WTC11 (cell line): Measurements from ENCODE around the gene PNPLA4. TPM values are rescaled to one million over a fixed set of nuclear protein-coding genes. Genes with fewer than 3 reads are reported as not detected.

Experiments
- ATAC-seq: fragments of 200-7000 bp; cut with Tn5 transposase; 2 replicates; pipeline ENCODE4 v1.10.0; 2021; ENCODE audit warnings: mild to moderate bottlenecking, moderate library complexity
- CTCF ChIA-PET: fragments of 300-600 bp; sonication (Branson Sonifier 250); formaldehyde crosslinking; loops from one replicate; lab custom pipeline; 2021; ENCODE audit warnings: antibody characterized with exemption; lab: Charles Lee
- POLR2A ChIA-PET: fragments of 350-600 bp; sonication (Branson Sonifier 250); formaldehyde crosslinking; loops from one replicate; lab custom pipeline; 2021; ENCODE audit warnings: antibody characterized with exemption; lab: Charles Lee
- DNase-seq: peaks from one replicate; pipeline ENCODE4 v3.0.0; 2021; ENCODE audit warnings: low spot score
- H3K27ac Mint-ChIP-seq: 2 replicates; pipeline ENCODE4 v1.8.0; 2021; ENCODE audit warnings: mixed read lengths
- H3K27me3 Mint-ChIP-seq: 2 replicates; pipeline ENCODE4 v1.8.0; 2021; ENCODE audit warnings: low read depth, mild to moderate bottlenecking, moderate library complexity, mixed read lengths
- H3K36me3 Mint-ChIP-seq: 2 replicates; pipeline ENCODE4 v1.8.0; 2021; ENCODE audit warnings: mixed read lengths
- H3K4me1 Mint-ChIP-seq: 2 replicates; pipeline ENCODE4 v1.8.0; 2022; ENCODE audit warnings: mixed read lengths
- H3K4me3 Mint-ChIP-seq: 2 replicates; pipeline ENCODE4 v1.8.0; 2021; ENCODE audit warnings: mild to moderate bottlenecking, moderate library complexity, mixed read lengths
- H3K9me3 Mint-ChIP-seq: 2 replicates; pipeline ENCODE4 v1.8.0; 2021; ENCODE audit warnings: mixed read lengths
- CREB1 ChIP-seq: sonication (generic); formaldehyde crosslinking; IDR thresholded peaks from 2 replicates; pipeline ENCODE4 v1.8.0; 2023; ENCODE audit warnings: mild to moderate bottlenecking, missing genetic modification reagents
- CREM ChIP-seq: sonication (generic); formaldehyde crosslinking; IDR thresholded peaks from 2 replicates; pipeline ENCODE4 v1.8.1; 2022; ENCODE audit warnings: mild to moderate bottlenecking, missing genetic modification reagents, moderate library complexity
- GTF2I ChIP-seq: fragments of 250-450 bp; sonication (Bioruptor Pico); conservative IDR thresholded peaks from 2 replicates; pipeline ENCODE4 v1.4.0; 2021; ENCODE audit warnings: mild to moderate bottlenecking
- KAT7 ChIP-seq: sonication (generic); formaldehyde crosslinking; IDR thresholded peaks from 2 replicates; pipeline ENCODE4 v1.8.1; 2023; ENCODE audit warnings: missing genetic modification reagents, mild to moderate bottlenecking, borderline replicate concordance
- NFE2L1 ChIP-seq: sonication (generic); formaldehyde crosslinking; IDR thresholded peaks from 2 replicates; pipeline ENCODE4 v1.8.1; 2023; ENCODE audit warnings: missing genetic modification reagents
- RORB ChIP-seq: fragments of 250-450 bp; sonication (Bioruptor Pico); IDR thresholded peaks from 2 replicates; pipeline ENCODE4 v1.9.0; 2021; ENCODE audit warnings: mild to moderate bottlenecking
- TCF7 ChIP-seq: sonication (generic); formaldehyde crosslinking; IDR thresholded peaks from 2 replicates; pipeline ENCODE4 v1.8.0; 2022; ENCODE audit warnings: mild to moderate bottlenecking, low read depth, missing genetic modification reagents, moderate library complexity
- TEAD4 ChIP-seq: sonication (generic); formaldehyde crosslinking; IDR thresholded peaks from 2 replicates; pipeline ENCODE4 v1.8.0; 2022; ENCODE audit warnings: mild to moderate bottlenecking, missing genetic modification reagents
- ZNF396 ChIP-seq: fragments of 250-450 bp; sonication (Bioruptor Pico); IDR thresholded peaks from 2 replicates; pipeline ENCODE4 v1.8.0; 2021; ENCODE audit warnings: mild to moderate bottlenecking, moderate library complexity, borderline replicate concordance
- total RNA-seq: library from RNA; stranded (reverse); gene quantifications from 3 replicates; pipeline ENCODE4 v1.2.3, GENCODE V29; 2021
- TF ChIP-seq, protein P1 (sequence below): sonication (generic); formaldehyde crosslinking; IDR thresholded peaks from 2 replicates; pipeline ENCODE4 v1.8.0; 2023; ENCODE audit warnings: missing genetic modification reagents, mild to moderate bottlenecking, borderline replicate concordance
- TF ChIP-seq, protein P2 (sequence below): fragments of 250-450 bp; sonication (Bioruptor Pico); IDR thresholded peaks from 2 replicates; pipeline ENCODE4 v1.9.0; 2021; ENCODE audit warnings: mild to moderate bottlenecking
- TF ChIP-seq, protein P3 (sequence below): sonication (generic); formaldehyde crosslinking; IDR thresholded peaks from 2 replicates; pipeline ENCODE4 v1.8.0; 2022; ENCODE audit warnings: mild to moderate bottlenecking, missing genetic modification reagents
- TF ChIP-seq, protein P4 (sequence below): sonication (generic); formaldehyde crosslinking; IDR thresholded peaks from 2 replicates; pipeline ENCODE4 v1.8.0; 2022; ENCODE audit warnings: mild to moderate bottlenecking, missing genetic modification reagents
- TF ChIP-seq, protein P5 (sequence below): sonication (generic); formaldehyde crosslinking; IDR thresholded peaks from 2 replicates; pipeline ENCODE4 v1.8.0; 2022; ENCODE audit warnings: mild to moderate bottlenecking, missing genetic modification reagents
- TF ChIP-seq, protein P6 (sequence below): sonication (generic); formaldehyde crosslinking; IDR thresholded peaks from 2 replicates; pipeline ENCODE4 v1.8.1; 2023; ENCODE audit warnings: mild to moderate bottlenecking, missing genetic modification reagents, borderline replicate concordance
- TF ChIP-seq, protein P7 (sequence below): sonication (generic); formaldehyde crosslinking; IDR thresholded peaks from 2 replicates; pipeline ENCODE4 v1.8.1; 2023; ENCODE audit warnings: mild to moderate bottlenecking, missing genetic modification reagents

PNPLA4 gene
- total RNA-seq, 1 experiment from 2014 or later: 11.7 TPM

DNA sequence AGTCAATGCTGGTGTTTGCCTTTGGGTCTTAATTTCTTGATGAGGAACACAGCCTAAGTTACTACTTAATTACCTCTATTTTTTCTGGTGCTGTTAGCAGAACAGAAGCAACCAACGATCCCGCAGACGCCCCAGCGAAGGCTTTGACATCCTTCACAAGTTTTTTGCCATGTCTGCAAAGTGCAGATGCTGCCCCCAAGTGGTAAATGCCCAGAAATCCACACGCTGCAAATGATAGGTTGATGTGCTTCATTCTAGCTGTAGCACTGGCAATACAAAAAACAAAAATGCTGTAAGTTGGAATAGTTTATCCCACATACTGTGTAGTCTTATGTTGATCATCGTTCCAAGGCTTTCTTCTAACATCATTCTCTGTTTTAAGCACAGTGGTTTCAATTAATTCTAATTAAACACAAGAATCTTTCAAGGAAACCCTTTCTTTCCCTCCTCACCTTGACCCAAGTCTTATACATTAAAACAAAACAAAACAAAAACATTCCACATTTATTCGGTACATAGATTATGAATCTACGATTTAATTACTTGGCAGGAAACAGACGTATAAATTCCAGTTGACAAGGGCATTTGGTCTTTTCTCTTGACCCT is 1.2 kb downstream of the PNPLA4 start (continued):
- TF ChIP-seq, protein P1, sequence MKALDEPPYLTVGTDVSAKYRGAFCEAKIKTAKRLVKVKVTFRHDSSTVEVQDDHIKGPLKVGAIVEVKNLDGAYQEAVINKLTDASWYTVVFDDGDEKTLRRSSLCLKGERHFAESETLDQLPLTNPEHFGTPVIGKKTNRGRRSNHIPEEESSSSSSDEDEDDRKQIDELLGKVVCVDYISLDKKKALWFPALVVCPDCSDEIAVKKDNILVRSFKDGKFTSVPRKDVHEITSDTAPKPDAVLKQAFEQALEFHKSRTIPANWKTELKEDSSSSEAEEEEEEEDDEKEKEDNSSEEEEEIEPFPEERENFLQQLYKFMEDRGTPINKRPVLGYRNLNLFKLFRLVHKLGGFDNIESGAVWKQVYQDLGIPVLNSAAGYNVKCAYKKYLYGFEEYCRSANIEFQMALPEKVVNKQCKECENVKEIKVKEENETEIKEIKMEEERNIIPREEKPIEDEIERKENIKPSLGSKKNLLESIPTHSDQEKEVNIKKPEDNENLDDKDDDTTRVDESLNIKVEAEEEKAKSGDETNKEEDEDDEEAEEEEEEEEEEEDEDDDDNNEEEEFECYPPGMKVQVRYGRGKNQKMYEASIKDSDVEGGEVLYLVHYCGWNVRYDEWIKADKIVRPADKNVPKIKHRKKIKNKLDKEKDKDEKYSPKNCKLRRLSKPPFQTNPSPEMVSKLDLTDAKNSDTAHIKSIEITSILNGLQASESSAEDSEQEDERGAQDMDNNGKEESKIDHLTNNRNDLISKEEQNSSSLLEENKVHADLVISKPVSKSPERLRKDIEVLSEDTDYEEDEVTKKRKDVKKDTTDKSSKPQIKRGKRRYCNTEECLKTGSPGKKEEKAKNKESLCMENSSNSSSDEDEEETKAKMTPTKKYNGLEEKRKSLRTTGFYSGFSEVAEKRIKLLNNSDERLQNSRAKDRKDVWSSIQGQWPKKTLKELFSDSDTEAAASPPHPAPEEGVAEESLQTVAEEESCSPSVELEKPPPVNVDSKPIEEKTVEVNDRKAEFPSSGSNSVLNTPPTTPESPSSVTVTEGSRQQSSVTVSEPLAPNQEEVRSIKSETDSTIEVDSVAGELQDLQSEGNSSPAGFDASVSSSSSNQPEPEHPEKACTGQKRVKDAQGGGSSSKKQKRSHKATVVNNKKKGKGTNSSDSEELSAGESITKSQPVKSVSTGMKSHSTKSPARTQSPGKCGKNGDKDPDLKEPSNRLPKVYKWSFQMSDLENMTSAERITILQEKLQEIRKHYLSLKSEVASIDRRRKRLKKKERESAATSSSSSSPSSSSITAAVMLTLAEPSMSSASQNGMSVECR (CRISPR knock-in tag): no peak
- TF ChIP-seq TCF7 (CRISPR knock-in tag) (no peak), RORB (CRISPR knock-in tag) (no peak), TEAD4 (no peak)
- TF ChIP-seq, protein P2, sequence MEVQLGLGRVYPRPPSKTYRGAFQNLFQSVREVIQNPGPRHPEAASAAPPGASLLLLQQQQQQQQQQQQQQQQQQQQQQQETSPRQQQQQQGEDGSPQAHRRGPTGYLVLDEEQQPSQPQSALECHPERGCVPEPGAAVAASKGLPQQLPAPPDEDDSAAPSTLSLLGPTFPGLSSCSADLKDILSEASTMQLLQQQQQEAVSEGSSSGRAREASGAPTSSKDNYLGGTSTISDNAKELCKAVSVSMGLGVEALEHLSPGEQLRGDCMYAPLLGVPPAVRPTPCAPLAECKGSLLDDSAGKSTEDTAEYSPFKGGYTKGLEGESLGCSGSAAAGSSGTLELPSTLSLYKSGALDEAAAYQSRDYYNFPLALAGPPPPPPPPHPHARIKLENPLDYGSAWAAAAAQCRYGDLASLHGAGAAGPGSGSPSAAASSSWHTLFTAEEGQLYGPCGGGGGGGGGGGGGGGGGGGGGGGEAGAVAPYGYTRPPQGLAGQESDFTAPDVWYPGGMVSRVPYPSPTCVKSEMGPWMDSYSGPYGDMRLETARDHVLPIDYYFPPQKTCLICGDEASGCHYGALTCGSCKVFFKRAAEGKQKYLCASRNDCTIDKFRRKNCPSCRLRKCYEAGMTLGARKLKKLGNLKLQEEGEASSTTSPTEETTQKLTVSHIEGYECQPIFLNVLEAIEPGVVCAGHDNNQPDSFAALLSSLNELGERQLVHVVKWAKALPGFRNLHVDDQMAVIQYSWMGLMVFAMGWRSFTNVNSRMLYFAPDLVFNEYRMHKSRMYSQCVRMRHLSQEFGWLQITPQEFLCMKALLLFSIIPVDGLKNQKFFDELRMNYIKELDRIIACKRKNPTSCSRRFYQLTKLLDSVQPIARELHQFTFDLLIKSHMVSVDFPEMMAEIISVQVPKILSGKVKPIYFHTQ (CRISPR knock-in tag): no peak

DNA sequence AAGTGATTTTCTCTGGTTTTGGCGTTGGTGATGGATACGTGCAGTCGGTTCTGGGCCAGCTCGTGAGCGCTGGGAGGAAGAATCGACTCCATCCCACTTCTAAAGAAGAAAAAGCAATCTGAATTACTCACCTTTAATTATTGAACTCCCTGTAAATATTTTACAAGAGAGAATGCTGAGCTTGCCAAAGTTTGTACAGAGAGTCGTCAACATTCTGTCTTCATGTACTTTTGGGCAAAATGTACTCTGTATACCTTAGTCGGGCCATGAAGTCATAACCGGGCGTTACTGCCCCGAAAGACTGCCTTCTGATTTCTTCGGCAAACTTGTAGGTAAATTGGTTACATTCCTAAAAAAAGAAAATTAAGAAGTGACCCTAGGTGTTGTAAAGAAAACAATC is 5.5 kb downstream of the PNPLA4 start:
- Mint-ChIP-seq H3K36me3 (peaks cover 5% of the 10 kb centered on the region; the same call in 1 of the 2 replicates), H3K9me3 (no peaks in the 10 kb centered on the region), H3K4me1 (peaks cover 8% of the 10 kb centered on the region), H3K27ac (no peak overlapping the region), H3K27me3 (no peaks in the 10 kb centered on the region), H3K4me3 (no peak overlapping the region)
- POLR2A ChIA-PET: no interaction called here
- TF ChIP-seq, protein P3, sequence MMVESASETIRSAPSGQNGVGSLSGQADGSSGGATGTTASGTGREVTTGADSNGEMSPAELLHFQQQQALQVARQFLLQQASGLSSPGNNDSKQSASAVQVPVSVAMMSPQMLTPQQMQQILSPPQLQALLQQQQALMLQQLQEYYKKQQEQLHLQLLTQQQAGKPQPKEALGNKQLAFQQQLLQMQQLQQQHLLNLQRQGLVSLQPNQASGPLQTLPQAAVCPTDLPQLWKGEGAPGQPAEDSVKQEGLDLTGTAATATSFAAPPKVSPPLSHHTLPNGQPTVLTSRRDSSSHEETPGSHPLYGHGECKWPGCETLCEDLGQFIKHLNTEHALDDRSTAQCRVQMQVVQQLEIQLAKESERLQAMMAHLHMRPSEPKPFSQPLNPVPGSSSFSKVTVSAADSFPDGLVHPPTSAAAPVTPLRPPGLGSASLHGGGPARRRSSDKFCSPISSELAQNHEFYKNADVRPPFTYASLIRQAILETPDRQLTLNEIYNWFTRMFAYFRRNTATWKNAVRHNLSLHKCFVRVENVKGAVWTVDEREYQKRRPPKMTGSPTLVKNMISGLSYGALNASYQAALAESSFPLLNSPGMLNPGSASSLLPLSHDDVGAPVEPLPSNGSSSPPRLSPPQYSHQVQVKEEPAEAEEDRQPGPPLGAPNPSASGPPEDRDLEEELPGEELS (CRISPR knock-in tag): no peak
- no peak for TF ChIP-seq NFE2L1 (CRISPR knock-in tag)
- TF ChIP-seq, protein P4, sequence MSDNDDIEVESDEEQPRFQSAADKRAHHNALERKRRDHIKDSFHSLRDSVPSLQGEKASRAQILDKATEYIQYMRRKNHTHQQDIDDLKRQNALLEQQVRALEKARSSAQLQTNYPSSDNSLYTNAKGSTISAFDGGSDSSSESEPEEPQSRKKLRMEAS: no peak
- TF ChIP-seq, protein P5, sequence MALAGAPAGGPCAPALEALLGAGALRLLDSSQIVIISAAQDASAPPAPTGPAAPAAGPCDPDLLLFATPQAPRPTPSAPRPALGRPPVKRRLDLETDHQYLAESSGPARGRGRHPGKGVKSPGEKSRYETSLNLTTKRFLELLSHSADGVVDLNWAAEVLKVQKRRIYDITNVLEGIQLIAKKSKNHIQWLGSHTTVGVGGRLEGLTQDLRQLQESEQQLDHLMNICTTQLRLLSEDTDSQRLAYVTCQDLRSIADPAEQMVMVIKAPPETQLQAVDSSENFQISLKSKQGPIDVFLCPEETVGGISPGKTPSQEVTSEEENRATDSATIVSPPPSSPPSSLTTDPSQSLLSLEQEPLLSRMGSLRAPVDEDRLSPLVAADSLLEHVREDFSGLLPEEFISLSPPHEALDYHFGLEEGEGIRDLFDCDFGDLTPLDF (CRISPR knock-in tag): no peak
- no peak for TF ChIP-seq ZNF396
- TF ChIP-seq GTF2I (CRISPR knock-in tag): no peak
- TF ChIP-seq, protein P6, sequence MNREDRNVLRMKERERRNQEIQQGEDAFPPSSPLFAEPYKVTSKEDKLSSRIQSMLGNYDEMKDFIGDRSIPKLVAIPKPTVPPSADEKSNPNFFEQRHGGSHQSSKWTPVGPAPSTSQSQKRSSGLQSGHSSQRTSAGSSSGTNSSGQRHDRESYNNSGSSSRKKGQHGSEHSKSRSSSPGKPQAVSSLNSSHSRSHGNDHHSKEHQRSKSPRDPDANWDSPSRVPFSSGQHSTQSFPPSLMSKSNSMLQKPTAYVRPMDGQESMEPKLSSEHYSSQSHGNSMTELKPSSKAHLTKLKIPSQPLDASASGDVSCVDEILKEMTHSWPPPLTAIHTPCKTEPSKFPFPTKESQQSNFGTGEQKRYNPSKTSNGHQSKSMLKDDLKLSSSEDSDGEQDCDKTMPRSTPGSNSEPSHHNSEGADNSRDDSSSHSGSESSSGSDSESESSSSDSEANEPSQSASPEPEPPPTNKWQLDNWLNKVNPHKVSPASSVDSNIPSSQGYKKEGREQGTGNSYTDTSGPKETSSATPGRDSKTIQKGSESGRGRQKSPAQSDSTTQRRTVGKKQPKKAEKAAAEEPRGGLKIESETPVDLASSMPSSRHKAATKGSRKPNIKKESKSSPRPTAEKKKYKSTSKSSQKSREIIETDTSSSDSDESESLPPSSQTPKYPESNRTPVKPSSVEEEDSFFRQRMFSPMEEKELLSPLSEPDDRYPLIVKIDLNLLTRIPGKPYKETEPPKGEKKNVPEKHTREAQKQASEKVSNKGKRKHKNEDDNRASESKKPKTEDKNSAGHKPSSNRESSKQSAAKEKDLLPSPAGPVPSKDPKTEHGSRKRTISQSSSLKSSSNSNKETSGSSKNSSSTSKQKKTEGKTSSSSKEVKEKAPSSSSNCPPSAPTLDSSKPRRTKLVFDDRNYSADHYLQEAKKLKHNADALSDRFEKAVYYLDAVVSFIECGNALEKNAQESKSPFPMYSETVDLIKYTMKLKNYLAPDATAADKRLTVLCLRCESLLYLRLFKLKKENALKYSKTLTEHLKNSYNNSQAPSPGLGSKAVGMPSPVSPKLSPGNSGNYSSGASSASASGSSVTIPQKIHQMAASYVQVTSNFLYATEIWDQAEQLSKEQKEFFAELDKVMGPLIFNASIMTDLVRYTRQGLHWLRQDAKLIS (CRISPR knock-in tag): no peak
- TF ChIP-seq CREB1: no peak
- TF ChIP-seq CREM (CRISPR knock-in tag): no peak
- TF ChIP-seq, protein P7, sequence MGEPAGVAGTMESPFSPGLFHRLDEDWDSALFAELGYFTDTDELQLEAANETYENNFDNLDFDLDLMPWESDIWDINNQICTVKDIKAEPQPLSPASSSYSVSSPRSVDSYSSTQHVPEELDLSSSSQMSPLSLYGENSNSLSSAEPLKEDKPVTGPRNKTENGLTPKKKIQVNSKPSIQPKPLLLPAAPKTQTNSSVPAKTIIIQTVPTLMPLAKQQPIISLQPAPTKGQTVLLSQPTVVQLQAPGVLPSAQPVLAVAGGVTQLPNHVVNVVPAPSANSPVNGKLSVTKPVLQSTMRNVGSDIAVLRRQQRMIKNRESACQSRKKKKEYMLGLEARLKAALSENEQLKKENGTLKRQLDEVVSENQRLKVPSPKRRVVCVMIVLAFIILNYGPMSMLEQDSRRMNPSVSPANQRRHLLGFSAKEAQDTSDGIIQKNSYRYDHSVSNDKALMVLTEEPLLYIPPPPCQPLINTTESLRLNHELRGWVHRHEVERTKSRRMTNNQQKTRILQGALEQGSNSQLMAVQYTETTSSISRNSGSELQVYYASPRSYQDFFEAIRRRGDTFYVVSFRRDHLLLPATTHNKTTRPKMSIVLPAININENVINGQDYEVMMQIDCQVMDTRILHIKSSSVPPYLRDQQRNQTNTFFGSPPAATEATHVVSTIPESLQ (CRISPR knock-in tag): no peak
- TF ChIP-seq KAT7 (CRISPR knock-in tag): no peak
- DNase-seq: no peak
- CTCF ChIA-PET: no interaction called here
- ATAC-seq: no peak
